HEK293 (cell line): ENCODE data around the gene KCNAB1.

Experiments
- CTCF ChIP-seq: fragments of 450-650 bp; formaldehyde crosslinking; IDR thresholded peaks from 2 replicates; pipeline ENCODE4 v1.5.1; 2016; ENCODE audit warnings: missing biosample characterization, missing genetic modification characterization
- ELK4 ChIP-seq: IDR thresholded peaks from 2 replicates; pipeline ENCODE4 v1.6.1; 2011; ENCODE audit warnings: mild to moderate bottlenecking, low read depth, low read length, borderline replicate concordance
- PBX3 ChIP-seq: sonication (generic); formaldehyde crosslinking; IDR thresholded peaks from 2 replicates; pipeline ENCODE4 v1.8.1; 2022; ENCODE audit warnings: mild to moderate bottlenecking, moderate library complexity, missing genetic modification reagents
- REPIN1 ChIP-seq: fragments of 450-650 bp; formaldehyde crosslinking; IDR thresholded peaks from 2 replicates; pipeline ENCODE4 v1.5.1; 2017; ENCODE audit warnings: missing biosample characterization, missing genetic modification characterization, low read depth
- REST ChIP-seq: fragments of 450-650 bp; formaldehyde crosslinking; IDR thresholded peaks from 2 replicates; pipeline ENCODE4 v1.5.1; 2016; ENCODE audit warnings: missing biosample characterization, missing genetic modification characterization
- TRIM28 ChIP-seq: IDR thresholded peaks from 2 replicates; pipeline ENCODE4 v1.6.1; 2011; ENCODE audit warnings: low read length, control low read depth, borderline replicate concordance
- ZBTB26 ChIP-seq: fragments of 450-650 bp; formaldehyde crosslinking; optimal IDR thresholded peaks from 2 replicates; pipeline ENCODE3; 2016; ENCODE audit warnings: missing biosample characterization, mild to moderate bottlenecking, missing genetic modification characterization
- ZNF174 ChIP-seq: fragments of 450-650 bp; formaldehyde crosslinking; IDR thresholded peaks from 2 replicates; pipeline ENCODE4 v1.5.0; 2017; ENCODE audit warnings: missing biosample characterization, mild to moderate bottlenecking, missing genetic modification characterization
- ZNF24 ChIP-seq: fragments of 450-650 bp; formaldehyde crosslinking; IDR thresholded peaks from 2 replicates; pipeline ENCODE4 v1.5.1; 2016; ENCODE audit warnings: missing biosample characterization, missing genetic modification characterization

GRCh38 chr3:156131799-156132198 lies 11.4 kb downstream of the KCNAB1 start:
- TF ChIP-seq CTCF (tag by site-specific recombination): no peak
- TF ChIP-seq REPIN1 (tag by site-specific recombination): no peak
- TF ChIP-seq ZNF24: no peak
- no peak for TF ChIP-seq ELK4
- no peak for TF ChIP-seq TRIM28
- TF ChIP-seq ZBTB26: no peak
- no peak for TF ChIP-seq ZNF174
- no peak for TF ChIP-seq PBX3
- no peak for TF ChIP-seq REST (tag by site-specific recombination)
